H9 (cell line): ENCODE results near the gene SUV39H2. TPM values are rescaled to one million over a fixed set of nuclear protein-coding genes. Genes with fewer than 3 reads are reported as not detected.

Experiments
- DNase-seq: peaks from one replicate; pipeline ENCODE4 v3.0.0-alpha.2; 2017
- H2AFZ ChIP-seq: one replicate; pipeline ENCODE4 v1.6.1; 2013; ENCODE audit warnings: mild to moderate bottlenecking, low read length, control low read depth, moderate library complexity
- H2AK5ac ChIP-seq: 2 replicates; pipeline ENCODE4 v1.6.1; 2013; ENCODE audit warnings: low read length, control low read depth, mixed read lengths; ENCODE audit not compliant: insufficient read length
- H2BK120ac ChIP-seq: one replicate; pipeline ENCODE4 v1.6.1; 2013; ENCODE audit warnings: low read depth, mild to moderate bottlenecking, low read length, control low read depth, inconsistent platforms; ENCODE audit not compliant: poor library complexity, severe bottlenecking
- H2BK12ac ChIP-seq: 2 replicates; pipeline ENCODE4 v1.6.1; 2013; ENCODE audit warnings: low read length, control low read depth, mixed read lengths, low read depth; ENCODE audit not compliant: insufficient read length
- H2BK15ac ChIP-seq: 2 replicates; pipeline ENCODE4 v1.6.1; 2013; ENCODE audit warnings: low read depth, low read length, control low read depth
- H2BK20ac ChIP-seq: one replicate; pipeline ENCODE4 v1.6.1; 2013; ENCODE audit warnings: low read depth, mild to moderate bottlenecking, low read length, control low read depth, inconsistent platforms; ENCODE audit not compliant: poor library complexity, severe bottlenecking
- H2BK5ac ChIP-seq: 2 replicates; pipeline ENCODE4 v1.6.1; 2013; ENCODE audit warnings: low read length, control low read depth, mixed read lengths; ENCODE audit not compliant: insufficient read length
- H3K14ac ChIP-seq: 2 replicates; pipeline ENCODE4 v1.6.1; 2013; ENCODE audit warnings: low read length, control low read depth; ENCODE audit not compliant: insufficient read depth
- H3K18ac ChIP-seq: 2 replicates; pipeline ENCODE4 v1.6.1; 2013; ENCODE audit warnings: low read depth, mild to moderate bottlenecking, mixed read lengths, low read length, control low read depth; ENCODE audit not compliant: insufficient read length
- H3K23ac ChIP-seq: 2 replicates; pipeline ENCODE4 v1.6.1; 2013; ENCODE audit warnings: low read length, control low read depth, mixed read lengths, low read depth; ENCODE audit not compliant: insufficient read length
- H3K23me2 ChIP-seq: 2 replicates; pipeline ENCODE4 v1.6.1; 2013; ENCODE audit warnings: low read depth, mild to moderate bottlenecking, mixed read lengths, low read length, control low read depth; ENCODE audit not compliant: insufficient read length, poor library complexity, severe bottlenecking
- H3K27ac ChIP-seq: 2 replicates; pipeline ENCODE4 v1.5.1; 2013; ENCODE audit warnings: low read length, control low read depth, mixed read lengths, low read depth; ENCODE audit not compliant: insufficient read length
- H3K27me3 ChIP-seq: 2 replicates; pipeline ENCODE4 v1.6.1; 2013; ENCODE audit warnings: low read length, control low read depth, inconsistent platforms; ENCODE audit not compliant: insufficient read depth
- H3K4ac ChIP-seq: 2 replicates; pipeline ENCODE4 v1.6.1; 2013; ENCODE audit warnings: low read depth, mild to moderate bottlenecking, control low read depth, inconsistent platforms, low read length, moderate library complexity
- H3K4me1 ChIP-seq: 2 replicates; pipeline ENCODE4 v1.6.1; 2013; ENCODE audit warnings: low read length, control low read depth, inconsistent platforms; ENCODE audit not compliant: insufficient read depth
- H3K4me2 ChIP-seq: 2 replicates; pipeline ENCODE4 v1.6.1; 2013; ENCODE audit warnings: low read length, control low read depth, mixed read lengths; ENCODE audit not compliant: insufficient read length, insufficient read depth
- H3K56ac ChIP-seq: 2 replicates; pipeline ENCODE4 v1.6.1; 2013; ENCODE audit warnings: low read depth, mild to moderate bottlenecking, mixed read lengths, low read length, control low read depth; ENCODE audit not compliant: insufficient read length
- H3K79me1 ChIP-seq: 2 replicates; pipeline ENCODE4 v1.6.1; 2013; ENCODE audit warnings: low read depth, mild to moderate bottlenecking, moderate library complexity, low read length, control low read depth, inconsistent platforms; ENCODE audit not compliant: insufficient read depth, poor library complexity, severe bottlenecking
- H3K79me2 ChIP-seq: 2 replicates; pipeline ENCODE4 v1.6.1; 2013; ENCODE audit warnings: low read length, control low read depth, inconsistent platforms; ENCODE audit not compliant: insufficient read depth
- H3K9ac ChIP-seq: 2 replicates; pipeline ENCODE4 v1.6.1; 2013; ENCODE audit warnings: low read length, control low read depth, mixed read lengths; ENCODE audit not compliant: insufficient read length; ENCODE audit errors: extremely low read depth
- H3K9me3 ChIP-seq: one replicate; pipeline ENCODE4 v1.6.1; 2013; ENCODE audit warnings: low read depth, low read length, inconsistent platforms; ENCODE audit not compliant: control insufficient read depth
- H3T11ph ChIP-seq: one replicate; pipeline ENCODE4 v1.6.1; 2013; ENCODE audit warnings: mild to moderate bottlenecking, low read length, control low read depth, inconsistent platforms
- H4K20me1 ChIP-seq: one replicate; pipeline ENCODE4 v1.6.1; 2013; ENCODE audit not compliant: control insufficient read depth, insufficient read length, insufficient read depth
- H4K5ac ChIP-seq: 2 replicates; pipeline ENCODE4 v1.6.1; 2013; ENCODE audit warnings: low read depth, mild to moderate bottlenecking, mixed read lengths, low read length, control low read depth; ENCODE audit not compliant: insufficient read length
- H4K8ac ChIP-seq: replicated peaks from 2 replicates; pipeline ENCODE4 v1.6.1; 2013; ENCODE audit warnings: low read length, control low read depth, mixed read lengths, low read depth; ENCODE audit not compliant: insufficient read length
- H4K91ac ChIP-seq: 2 replicates; pipeline ENCODE4 v1.6.1; 2013; ENCODE audit warnings: low read depth, mild to moderate bottlenecking, moderate library complexity, mixed read lengths, low read length, control low read depth; ENCODE audit not compliant: insufficient read length
- H3K27ac Mint-ChIP-seq, 3 experiments: 2 replicates in 2 of 3; 3 replicates in 1 of 3; pipeline ENCODE4 v1.8.0; 2020 to 2021; ENCODE audit warnings: mixed read lengths in 3 of 3, mild to moderate bottlenecking in 1 of 3, moderate library complexity in 1 of 3
- H3K27me3 Mint-ChIP-seq: 2 replicates; pipeline ENCODE4 v1.8.0; 2021; ENCODE audit warnings: low read depth, mild to moderate bottlenecking, moderate library complexity, mixed read lengths
- H3K36me3 Mint-ChIP-seq, 3 experiments: 2 replicates in 2 of 3; 3 replicates in 1 of 3; pipeline ENCODE4 v1.8.0; 2020 to 2021; ENCODE audit warnings: low read depth in 3 of 3, mixed read lengths in 3 of 3; ENCODE audit not compliant: insufficient read depth in 1 of 3
- H3K4me1 Mint-ChIP-seq, 2 experiments: 2 replicates each; pipeline ENCODE4 v1.8.0; 2020; ENCODE audit warnings: mixed read lengths in 2 of 2
- H3K4me3 Mint-ChIP-seq, 2 experiments: 2 replicates in 1 of 2; 3 replicates in 1 of 2; pipeline ENCODE4 v1.8.0; 2020 to 2021; ENCODE audit warnings: mild to moderate bottlenecking in 2 of 2, mixed read lengths in 2 of 2, moderate library complexity in 1 of 2
- H3K9me3 Mint-ChIP-seq, 2 experiments: 2 replicates in 1 of 2; 3 replicates in 1 of 2; pipeline ENCODE4 v1.8.0; 2020; ENCODE audit warnings: mild to moderate bottlenecking in 2 of 2, mixed read lengths in 2 of 2, moderate library complexity in 1 of 2
- WGBS: extraction: QIAGEN DNeasy Blood & Tissue Kit; methylation state at CpG from one replicate; pipeline ENCODE4 v1.1.7; 2013; ENCODE audit warnings: missing lambda C conversion rate, low lambda C conversion rate, mixed read lengths; ENCODE audit not compliant: insufficient read length; ENCODE audit errors: extremely low coverage; 5-methylcytosine and 5-hydroxymethylcytosine counted together
- total RNA-seq: library from RNA; stranded (reverse); gene quantifications from 2 replicates; pipeline ENCODE4 v1.2.1, GENCODE V29; 2021
- TF ChIP-seq, protein P1 (sequence below): fragments of 200-600 bp; sonication (generic); conservative IDR thresholded peaks from 3 replicates; pipeline ENCODE4 v1.8.0; 2021; ENCODE audit warnings: antibody characterized with exemption, mild to moderate bottlenecking

The SUV39H2 gene
- total RNA-seq, 1 experiment from 2014 or later = 59.7 TPM

DNA sequence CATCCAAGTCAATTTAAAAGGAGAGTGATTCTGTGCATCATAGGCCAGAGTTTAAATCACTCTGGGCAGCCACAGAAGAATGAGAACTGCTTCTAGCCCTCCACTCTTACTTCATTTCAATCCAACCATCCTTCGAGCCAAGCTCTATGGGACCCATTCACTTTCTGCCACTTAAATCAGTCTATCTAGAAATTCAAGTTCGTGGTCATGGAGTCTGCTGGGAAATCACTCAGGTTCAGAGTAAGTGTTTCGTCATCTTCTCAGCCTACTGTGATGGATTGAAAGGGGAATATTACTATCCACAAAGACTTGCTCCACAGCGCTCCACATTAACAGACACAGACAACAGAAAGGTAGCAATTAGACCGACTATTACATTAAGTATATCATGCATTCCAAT, 70.6 kb downstream of the SUV39H2 start:
- H4K20me1 ChIP-seq = no peaks in the 10 kb centered on the region
- no peak overlapping the region for H2AK5ac ChIP-seq
- H2BK12ac ChIP-seq = no peak overlapping the region
- H3K4me1 ChIP-seq = 0 out of 2 replicates have a peak, but pooled peaks cover 2% of the 10 kb centered on the region
- no peak overlapping the region for H2BK20ac ChIP-seq
- peaks cover 8% of the 10 kb centered on the region for H3K23me2 ChIP-seq
- no peak overlapping the region for H3K4me2 ChIP-seq
- H3K27ac Mint-ChIP-seq = peak overlapping the region in 1 of 3 experiments; percentile 8; a peak in 1 of 7 replicates
- H3K27me3 Mint-ChIP-seq = no peaks in the 10 kb centered on the region
- TF ChIP-seq, protein P1, sequence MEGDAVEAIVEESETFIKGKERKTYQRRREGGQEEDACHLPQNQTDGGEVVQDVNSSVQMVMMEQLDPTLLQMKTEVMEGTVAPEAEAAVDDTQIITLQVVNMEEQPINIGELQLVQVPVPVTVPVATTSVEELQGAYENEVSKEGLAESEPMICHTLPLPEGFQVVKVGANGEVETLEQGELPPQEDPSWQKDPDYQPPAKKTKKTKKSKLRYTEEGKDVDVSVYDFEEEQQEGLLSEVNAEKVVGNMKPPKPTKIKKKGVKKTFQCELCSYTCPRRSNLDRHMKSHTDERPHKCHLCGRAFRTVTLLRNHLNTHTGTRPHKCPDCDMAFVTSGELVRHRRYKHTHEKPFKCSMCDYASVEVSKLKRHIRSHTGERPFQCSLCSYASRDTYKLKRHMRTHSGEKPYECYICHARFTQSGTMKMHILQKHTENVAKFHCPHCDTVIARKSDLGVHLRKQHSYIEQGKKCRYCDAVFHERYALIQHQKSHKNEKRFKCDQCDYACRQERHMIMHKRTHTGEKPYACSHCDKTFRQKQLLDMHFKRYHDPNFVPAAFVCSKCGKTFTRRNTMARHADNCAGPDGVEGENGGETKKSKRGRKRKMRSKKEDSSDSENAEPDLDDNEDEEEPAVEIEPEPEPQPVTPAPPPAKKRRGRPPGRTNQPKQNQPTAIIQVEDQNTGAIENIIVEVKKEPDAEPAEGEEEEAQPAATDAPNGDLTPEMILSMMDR = no peak
- H3K4ac ChIP-seq = no peak overlapping the region
- H3K14ac ChIP-seq = no peak overlapping the region
- no peak overlapping the region for H2BK15ac ChIP-seq
- DNase-seq = no peak
- H3K4me3 Mint-ChIP-seq = no peak overlapping the region
- no peak overlapping the region for H3K56ac ChIP-seq
- H3T11ph ChIP-seq = no peak overlapping the region
- no peak overlapping the region for H3K23ac ChIP-seq
- peaks cover 4% of the 10 kb centered on the region for H3K79me1 ChIP-seq
- no peak overlapping the region for H2AFZ ChIP-seq
- no peak overlapping the region for H2BK120ac ChIP-seq
- WGBS = no CpG with 5 or more reads among the region's 5 CpGs
- H3K9me3 ChIP-seq = no peaks in the 10 kb centered on the region
- H3K36me3 Mint-ChIP-seq = peaks cover 13 to 36% (median 20%) of the 10 kb centered on the region in 3 experiments
- H3K18ac ChIP-seq = no peak overlapping the region
- H3K27me3 ChIP-seq = no peaks in the 10 kb centered on the region
- no peaks in the 10 kb centered on the region for H3K79me2 ChIP-seq
- no peaks in the 10 kb centered on the region for H3K9me3 Mint-ChIP-seq
- no peak overlapping the region for H2BK5ac ChIP-seq
- H3K4me1 Mint-ChIP-seq = peaks cover 18% of the 10 kb centered on the region in 2 experiments
- no peak overlapping the region for H4K8ac ChIP-seq
- H3K9ac ChIP-seq = no peak overlapping the region
- H3K27ac ChIP-seq = no peak overlapping the region
- no peak overlapping the region for H4K91ac ChIP-seq
- no peak overlapping the region for H4K5ac ChIP-seq
